Hindlimb muscle (tissue), 1 donor: Measurements from ENCODE around the gene TNFRSF21. TPM values are rescaled to one million over a fixed set of nuclear protein-coding genes. Genes with fewer than 3 reads are reported as not detected.
"Not testable (repeated sequence)": the region's sequence is repeated elsewhere in the genome, so short reads cannot be mapped to it uniquely, and the experiment has no call there.

Experiments used
- DNase-seq: peaks from one replicate; pipeline ENCODE4 v3.0.0-alpha.2; 2013
- polyA plus RNA-seq: library from polyadenylated mRNA; unstranded; fragments of 120-200 nt; gene quantifications from one replicate; pipeline ENCODE4 v1.2.1, GENCODE V29; 2013; ENCODE audit not compliant: insufficient read length

The TNFRSF21 gene
- polyA plus RNA-seq, 1 donor, result 22.9 TPM

DNA sequence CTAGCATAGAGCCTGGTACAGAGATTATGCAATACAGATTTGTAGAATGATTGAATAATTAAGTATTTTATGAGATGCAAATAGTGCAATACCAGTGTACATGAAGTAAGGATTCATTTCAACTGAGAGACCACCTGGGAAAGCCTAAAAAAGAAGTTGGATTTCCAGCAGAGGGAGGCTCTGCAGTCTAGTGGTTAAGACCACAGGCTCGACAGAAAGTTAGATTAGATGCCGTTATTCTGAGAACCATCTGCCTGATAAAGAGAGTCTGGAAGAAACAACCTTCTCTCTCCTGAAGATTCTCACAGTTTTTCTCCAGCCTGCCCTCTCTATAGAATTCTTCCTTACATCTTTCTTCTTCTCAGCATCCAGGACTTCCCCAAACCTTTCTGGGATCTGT, 13.6 kb upstream of the TNFRSF21 start:
- no peak for DNase-seq

DNA sequence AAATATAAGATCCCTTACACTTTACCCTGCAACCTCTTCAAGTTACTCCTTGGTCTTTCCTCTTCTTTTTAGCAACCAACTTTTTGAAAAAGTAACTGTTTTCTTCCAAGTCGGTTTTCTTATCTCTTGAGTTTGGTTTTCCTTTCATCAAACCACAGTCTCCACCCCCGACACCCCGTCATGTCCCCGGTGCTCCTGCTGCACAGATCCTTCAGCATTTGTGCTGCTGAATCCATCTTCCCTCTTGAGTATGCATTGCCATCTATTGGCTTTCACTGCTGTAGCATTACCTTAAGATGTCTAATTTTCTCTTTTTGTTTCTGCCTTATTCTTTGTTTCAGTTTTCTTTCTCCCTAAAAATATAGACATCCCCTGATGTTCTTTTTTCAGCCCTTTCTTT, 11.9 kb upstream of the TNFRSF21 start:
- DNase-seq, result no peak

DNA sequence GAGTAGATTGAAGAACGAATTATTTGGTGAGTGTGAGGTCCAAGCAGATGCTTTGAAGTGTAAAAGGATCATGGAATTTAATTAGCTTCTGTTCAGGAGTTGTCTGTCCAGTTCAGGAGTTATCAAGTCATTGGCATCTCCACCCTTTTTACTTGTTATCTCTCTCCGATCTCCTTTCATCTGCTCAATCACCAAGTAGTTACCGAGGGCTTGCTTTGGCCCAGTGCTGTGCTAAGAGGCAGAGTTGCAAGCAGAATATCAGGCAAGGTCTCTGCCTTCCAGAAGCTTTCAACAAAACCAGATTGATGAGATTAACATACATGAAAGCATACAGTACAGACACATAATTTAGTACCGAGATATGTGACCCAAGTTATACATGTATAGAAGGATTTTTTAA, 10.2 kb upstream of the TNFRSF21 start:
- DNase-seq, result no peak

DNA sequence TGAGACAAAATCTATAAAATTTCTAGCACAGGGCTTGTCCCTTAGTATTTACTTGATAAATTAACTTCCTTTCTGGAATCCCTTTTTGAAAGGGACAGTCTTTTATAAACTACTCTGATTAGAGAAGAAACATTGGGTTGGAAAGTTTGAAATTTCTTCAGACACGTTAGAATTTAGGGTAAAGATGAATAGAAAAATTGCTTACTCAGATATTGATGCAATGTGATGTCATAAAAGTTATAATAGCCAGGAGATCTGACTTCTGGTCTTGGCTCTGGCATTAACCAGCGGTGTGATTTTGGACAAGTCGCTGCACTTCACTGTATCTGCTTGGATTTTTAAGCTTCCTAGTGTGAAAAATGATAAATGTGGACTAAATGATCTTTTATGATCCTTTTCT, 9.7 kb upstream of the TNFRSF21 start:
- no peak for DNase-seq

DNA sequence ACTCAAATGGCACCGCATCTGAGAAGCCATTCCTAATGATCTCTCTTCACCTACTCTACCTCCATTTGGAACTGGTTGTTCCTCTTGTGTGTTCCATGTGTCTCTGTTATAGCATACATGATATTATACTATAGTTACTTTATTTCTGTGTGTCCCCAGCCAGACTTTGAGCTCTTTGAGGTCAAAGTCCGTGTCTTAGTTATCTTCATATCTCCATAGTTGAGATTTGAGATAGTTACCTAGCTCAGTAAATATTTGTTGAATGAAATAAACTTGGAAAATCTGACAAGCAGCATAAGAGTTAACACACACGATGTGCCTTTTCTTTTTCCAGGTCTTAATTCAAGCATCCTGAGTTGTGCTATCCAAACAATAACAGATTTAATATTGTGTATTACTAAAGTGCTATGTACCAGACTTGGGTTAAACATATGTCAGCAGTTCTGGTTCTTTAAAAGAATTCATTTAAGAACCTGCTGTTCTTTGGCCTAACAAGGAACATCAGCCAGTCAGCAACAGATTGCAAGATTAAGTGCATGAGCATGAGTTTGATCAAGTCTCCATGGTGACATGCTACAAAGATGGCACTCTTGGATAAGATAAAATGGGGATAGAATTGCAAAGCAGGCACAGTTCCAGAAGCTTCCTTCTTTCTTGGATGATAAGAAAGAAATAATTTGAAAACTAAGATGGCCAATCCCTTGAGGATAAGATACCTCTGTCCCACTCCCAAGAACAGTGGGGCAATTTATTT, 8.7 kb upstream of the TNFRSF21 start:
- no peak for DNase-seq

DNA sequence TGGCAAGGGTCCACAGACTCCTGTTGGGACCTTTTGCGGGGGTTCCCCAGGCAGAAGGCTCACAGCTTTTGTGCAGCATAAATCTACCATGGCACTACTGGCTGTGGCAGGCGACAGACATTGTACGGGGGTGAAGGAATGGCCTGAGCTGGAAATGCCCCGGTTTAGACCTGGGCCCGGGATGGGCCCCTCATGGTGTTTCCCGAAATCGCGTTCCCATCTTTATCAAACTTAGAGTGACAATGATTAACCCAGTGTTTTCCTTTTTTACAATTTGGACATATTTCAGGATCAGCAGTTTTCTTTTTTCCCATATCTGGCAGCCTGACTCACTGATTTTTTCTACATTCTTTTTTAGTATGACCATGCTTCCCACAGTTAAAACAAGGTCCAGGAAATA, 5.5 kb upstream of the TNFRSF21 start:
- not testable (repeated sequence) for DNase-seq

DNA sequence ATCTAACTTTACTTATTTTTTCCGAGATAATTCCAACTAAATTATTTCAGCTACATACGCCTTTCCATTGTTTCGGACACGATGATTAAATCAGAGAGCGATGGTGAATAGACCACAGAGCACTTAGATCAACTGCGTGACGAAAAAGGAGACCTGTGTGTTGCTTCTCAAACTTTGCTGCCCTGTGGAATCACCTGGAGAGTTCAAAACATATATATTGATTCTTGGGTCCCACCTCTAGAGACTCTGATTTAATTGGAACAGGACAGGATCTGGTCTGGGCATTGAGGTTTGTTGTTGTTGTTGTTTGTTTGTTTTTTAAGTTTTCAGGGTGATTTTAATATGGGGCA, 401 bp upstream of the TNFRSF21 start:
- DNase-seq, result no peak

DNA sequence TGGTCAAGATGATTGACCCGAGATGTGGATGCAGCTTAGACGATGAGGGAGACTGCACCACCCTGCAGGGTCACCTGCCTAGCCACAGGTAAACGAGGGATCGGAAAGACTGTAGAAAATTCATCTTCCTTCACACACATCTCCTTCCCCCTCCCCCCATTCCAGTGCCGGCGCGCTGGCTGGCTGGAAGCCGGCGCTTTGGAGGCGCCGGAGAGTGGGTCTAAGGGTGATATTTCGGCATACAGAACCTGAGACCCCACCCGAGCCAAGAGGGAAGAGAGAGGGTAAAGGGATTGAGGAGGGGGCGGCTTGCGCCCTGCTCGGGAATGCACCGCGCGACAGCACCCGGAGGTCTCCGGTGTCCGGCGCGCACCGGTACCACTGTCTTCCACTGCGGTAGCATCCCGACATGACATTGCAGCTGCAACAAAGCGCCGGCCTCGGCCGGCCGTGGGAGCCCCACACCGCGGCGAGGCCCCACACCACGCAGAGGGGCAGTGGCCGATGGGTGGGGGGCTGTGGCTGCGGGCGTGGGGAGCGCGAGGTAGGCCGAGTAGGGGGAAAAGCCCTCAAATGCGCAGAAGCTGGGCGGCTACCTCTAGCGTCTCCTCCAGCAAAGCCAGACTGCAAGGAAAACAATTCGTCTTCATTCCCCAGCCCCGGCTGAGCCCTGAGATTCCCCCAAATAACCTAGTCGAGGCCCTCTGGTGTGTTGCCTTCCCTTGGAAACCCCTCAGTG, 984 bp downstream of the TNFRSF21 start:
- peak; percentile 32 for DNase-seq

DNA sequence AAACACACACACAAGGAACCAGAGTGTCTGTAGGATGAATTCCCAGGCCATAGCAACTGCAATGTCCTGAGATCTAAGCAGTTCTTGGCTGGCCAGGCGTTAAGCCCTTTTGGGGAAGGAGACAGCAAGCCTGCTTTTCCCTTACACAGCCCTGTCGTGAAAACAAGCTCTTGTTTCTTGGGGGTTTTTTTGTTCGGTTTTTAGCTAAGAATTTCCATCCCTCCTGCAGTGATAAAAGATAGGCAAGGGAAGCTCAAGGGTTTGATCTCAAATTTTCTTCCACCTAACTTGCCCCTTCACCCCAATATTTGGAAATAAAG, 1.5 kb downstream of the TNFRSF21 start:
- DNase-seq, result peak; percentile 6

DNA sequence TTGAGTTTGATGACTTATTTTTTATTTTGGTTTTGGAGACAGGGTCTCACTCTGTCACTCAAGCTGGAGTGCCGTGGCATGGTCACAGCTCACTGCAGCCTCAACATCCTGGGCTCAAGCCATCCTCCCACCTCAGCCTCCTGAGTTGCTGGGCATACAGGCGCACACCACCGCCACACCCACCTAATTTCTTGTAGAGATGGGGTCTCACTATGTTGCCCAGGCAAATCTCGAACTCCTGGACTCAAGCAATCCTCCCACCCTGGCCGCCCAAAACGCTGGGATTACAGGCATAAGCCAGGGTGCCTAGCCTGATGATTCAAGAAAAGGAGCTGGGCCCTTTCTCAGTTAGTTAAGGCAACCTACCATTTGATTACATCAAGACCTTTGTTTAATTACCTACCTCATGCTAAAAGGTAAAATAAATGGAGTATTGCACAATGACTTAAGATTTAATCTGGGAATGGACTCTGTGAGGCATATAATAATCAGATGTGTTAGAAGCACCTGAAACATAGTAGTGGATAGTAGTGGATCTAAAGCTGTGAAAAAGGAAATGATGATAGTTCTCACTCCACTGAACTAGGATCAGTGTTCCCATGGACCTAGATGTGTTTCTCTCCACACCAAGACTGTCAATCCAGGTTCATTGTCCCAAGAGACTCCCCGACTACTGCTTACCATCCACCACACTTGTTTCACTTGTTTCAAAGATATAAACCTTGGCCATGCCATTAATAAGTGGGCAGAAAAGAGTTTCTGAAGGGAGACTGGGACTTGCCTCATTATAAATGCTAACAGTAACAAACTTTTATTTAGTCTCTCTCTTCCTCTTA, 2.1 kb downstream of the TNFRSF21 start:
- DNase-seq, result no peak

DNA sequence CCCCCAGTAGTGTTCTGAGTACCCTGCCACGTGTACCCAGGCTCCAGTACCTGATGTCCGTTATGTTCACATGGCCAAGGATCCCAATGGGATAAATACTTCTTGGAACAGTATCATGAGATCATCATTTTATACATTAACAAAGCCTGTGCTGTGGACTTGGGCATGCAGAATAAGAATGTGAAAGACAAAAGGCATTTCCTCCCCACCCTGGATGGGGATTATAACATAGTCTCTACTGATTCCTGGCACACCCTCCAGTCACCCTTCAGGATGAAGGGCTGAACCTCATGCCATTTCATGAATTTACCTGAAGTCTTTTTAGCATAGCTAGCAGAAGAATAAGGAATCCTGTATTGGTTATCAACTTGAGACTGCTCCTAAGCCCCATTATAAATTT, 2.8 kb downstream of the TNFRSF21 start:
- DNase-seq, result no peak

DNA sequence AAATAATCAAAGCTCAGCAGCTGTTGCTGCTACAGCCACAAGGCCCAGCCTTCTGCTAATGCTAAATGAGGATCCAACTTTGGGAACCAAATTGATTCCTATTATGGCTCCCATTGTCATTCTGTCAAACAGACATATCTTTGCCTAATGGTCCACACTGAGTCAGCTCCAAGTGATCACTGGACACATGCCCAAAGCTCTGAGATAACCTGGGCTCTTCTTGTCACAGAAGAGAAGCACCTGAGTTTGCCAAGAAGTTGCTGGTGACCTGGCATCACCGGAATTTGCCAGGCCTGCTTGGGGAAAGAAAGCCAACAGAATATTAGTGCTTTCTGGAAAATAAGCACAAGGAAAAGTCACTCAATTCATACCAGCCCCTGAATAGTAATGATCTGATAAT, 5.8 kb downstream of the TNFRSF21 start:
- no peak for DNase-seq

DNA sequence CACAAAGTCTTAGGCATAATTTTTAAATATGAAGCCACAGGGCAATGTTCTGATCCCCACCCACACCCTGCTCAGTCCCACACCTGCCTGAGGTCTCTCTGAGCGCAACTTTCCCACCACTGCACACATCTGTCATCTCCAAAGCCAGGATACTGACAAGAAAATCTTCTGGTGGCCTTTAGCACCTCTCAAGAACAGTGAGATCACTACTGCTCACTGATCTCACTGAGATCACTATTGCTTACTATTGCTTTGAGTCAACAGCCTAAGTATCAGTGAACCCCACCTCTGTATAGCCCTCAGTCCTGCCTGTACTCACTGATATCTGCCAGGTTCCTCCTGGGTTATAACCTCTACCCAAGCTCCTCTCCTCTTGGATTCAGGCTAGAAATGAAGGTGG, 6.4 kb downstream of the TNFRSF21 start:
- DNase-seq, result no peak

DNA sequence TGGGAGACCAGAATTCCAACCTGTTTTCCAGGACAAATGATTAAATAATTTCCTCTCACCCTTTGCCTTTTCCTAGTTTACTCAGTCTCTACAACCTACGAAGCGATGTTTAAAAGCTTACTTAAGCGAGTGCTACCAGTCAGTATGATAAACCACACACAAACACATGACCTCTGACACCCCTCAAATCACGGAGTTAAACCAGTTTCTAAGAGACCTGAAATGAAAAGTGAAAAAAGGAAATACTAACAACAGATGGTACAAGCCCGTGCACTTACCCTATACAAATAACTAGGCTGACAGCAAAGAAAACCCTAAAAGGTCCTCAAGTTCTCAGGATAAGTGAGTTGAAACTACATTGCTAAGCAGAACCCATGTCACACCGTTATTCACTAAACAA, 7.7 kb downstream of the TNFRSF21 start:
- DNase-seq, result no peak

DNA sequence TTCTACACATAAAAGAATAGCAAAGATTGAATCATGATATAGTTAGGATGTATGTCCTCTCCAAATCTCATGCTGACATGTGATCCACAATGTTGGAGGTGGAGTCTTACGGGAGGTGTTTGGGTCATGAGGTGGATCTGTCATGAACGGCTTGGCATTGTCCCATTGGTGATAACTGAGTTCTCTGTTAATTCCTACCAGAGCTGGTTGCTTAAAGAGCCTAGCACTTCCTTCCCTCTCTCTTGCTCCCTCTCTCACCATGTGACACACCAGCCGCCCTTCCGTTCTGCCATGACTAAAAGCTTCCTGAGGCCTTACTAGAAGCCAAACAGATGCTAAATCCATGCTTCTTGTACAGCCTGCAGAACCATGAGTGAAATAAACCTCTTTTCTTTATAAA, 8.3 kb downstream of the TNFRSF21 start:
- DNase-seq, result no peak

DNA sequence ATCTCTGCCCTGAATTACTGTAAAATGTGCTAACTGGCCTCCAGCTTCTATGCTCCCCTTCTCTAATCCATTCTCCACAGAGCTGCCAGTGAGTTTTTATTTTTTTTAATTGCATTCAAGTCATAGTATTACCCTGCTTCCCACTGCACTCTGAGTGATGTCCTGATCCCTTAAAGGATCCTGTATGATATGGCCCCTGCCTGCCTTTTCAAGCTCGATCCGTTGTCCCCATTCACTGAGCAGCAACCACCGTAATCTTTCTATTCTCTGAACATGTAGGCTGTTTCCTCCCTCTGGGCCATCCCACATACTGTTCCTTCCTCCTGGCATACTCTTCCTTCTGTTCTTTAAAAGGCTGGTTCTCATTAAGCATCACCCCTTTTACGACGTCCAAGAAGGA, 9.3 kb downstream of the TNFRSF21 start:
- DNase-seq, result no peak

DNA sequence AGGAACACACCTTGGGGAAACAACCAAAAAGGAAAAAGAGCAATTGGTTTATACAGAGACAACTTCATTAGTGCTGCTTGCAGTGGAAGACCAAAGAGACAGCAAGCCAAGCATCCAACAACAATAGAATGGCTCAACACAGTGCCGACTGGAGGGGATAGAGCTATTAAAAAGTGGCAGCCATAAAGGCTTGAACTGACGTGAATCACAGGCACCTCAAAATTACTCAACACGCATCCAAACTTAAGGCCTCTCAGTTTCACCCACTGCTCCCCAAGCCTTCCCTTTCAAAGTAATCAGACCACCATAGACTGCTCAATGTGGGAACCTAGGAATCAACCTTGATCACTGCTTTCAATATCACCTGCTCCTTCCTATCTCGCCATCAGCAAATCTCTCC, 9.7 kb downstream of the TNFRSF21 start:
- no peak for DNase-seq

DNA sequence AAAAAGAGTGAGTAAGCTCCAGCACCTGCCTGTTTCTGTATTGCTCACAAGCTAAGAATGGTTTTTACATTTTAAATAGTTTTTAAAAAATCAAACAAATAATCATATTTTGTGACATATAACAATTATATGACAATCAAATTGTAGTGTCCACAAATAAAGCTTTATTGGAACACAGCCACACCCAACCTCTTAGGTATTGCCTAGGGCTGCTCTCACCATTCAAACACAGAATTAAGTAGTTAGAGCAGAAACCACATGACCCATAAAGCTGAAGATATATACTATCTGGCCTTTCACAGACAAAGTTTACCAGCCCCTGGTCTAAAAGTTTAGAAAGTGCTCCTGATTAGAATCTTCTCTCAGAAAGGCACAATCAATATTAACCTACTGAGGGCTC, 11.2 kb downstream of the TNFRSF21 start:
- DNase-seq, result no peak

DNA sequence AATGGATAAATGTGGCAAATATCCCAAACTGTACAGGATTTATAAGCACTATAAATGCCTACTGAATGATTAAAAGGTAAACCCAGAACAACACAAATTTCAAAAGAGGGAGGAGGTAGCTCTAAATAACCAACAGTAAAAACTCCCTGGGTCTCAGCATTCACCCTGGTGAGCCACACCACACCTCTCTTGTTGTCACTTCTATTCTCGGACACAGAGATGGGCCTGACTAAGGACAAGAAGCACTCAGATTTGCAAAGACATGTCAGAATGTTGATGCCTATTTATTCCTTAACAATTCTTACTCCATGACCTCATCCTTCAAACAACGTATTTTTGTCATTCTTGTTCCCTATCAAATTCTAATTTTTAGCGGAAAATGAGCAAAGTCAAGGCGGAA, 14.7 kb downstream of the TNFRSF21 start:
- DNase-seq, result no peak

DNA sequence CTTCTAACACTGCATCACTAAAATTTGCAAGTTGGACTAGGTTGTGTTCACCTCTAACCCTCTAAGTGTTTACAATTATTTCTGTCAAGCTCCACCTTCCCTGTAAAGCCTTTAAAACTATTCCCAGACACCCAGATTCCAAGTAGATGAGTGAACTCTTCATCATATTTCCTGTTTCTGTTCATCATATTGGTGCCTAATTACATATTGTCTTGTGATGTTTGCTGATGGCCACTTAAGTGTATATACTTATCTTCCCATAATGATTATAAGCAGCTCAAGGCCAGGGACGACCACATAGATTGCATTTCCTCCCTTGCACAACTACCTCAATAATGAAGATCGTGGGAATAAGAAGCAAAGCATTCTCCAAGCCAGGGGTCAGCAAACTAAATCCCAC, 16.8 kb downstream of the TNFRSF21 start:
- no peak for DNase-seq

DNA sequence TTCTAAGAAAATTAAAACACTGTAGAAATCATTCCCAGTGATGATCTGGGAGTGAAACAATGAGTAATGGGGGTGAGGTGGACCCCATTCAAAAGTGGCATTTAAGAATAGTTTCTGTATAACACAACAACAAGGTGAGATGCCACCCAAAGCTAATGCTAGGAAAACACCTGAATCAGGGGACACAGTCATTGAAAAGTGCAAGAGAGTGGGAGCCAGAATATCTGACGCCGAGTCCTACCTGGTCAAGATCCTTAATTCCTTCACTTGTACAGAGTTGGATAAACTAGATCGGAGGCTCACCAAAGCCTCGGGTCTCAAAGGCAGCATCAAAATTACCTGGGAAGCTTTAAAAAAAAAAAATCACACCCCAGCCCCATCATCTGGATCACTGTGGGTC, 17.7 kb downstream of the TNFRSF21 start:
- no peak for DNase-seq

DNA sequence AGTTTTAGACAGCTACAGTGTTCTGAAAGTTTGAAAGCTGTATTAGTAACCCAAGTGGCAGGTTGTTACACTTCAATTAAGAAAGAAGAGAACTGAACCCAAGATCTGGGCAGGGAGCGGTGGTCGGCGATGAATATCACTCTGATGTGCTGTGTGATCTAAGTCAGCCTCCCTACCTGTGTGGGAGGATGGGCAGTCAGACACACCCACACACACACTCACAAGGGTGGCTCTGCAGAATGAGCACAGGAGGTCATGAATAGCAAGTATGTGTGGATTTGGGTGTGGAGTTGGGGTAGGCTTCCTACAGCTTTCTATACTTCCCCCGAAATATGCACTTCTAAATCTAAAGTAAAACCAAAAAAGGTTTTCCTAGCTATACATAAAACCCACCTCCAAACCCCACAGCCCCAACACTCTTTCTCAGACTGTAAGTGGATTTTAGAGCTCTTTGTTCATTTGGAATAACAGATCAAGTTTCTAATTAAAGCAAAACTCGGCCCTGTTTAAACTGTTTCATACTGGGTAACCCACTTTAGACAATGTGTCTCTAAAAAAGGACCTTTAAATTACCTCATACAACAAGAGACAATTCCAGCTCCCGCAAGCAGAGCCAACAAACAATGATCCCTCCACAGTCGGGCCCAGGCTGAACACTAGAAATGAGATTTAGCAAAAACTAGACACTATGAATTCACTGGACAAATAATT, 19.4 kb downstream of the TNFRSF21 start:
- no peak for DNase-seq
